T-helper 9 cell (primary cell): ENCODE measurements around the gene PTPN3.
"Not testable (repeated sequence)": the region's sequence is repeated elsewhere in the genome, so short reads cannot be mapped to it uniquely, and the experiment has no call there.

Source experiments
- DNase-seq: peaks from one replicate; pipeline ENCODE4 v3.0.0-alpha.2; 2020

Gene PTPN3

DNA sequence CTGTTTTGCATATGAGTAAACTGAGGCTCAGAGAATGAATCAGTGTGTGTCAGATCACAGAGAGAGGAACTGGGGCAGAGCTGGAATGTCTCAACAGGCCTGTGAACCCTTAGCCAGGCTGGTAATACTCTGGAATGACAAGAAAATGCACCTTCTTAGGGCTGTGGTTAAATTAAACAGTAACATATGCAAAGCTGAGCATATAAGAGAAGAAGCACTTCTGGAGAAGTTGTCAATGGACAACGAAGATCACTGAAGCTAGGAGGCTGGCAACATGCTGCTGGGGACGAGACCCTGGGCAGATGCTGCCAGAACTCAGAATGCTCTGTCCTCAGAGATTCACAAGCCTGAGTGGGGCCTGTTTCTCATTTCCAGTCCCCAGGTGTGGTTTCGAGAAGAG lies 112.6 kb downstream of the PTPN3 start:
- DNase-seq: no peak

- no peak for DNase-seq
Measured at GRCh38 chr9:109383947-109384346, 114.2 kb downstream of the PTPN3 start.

DNA sequence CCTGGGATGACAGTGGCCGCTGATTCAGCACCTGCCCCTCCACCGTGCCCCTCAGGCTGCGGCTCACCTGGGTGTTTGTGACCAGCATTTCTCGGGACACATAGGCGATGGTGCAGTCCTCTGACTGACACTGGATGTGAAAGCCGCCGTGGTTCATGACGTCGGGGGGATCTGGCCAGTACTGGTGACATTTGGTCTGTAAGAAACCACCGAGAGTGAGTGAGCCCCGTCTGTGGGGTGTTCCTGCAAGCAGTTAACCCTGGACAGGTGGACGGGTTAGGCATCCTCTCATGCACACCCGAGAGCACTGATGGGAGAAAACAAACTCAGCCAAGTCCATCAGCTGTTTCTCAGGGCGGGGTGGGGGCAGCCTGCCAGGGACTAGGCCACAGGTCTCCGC lies 114.8 kb downstream of the PTPN3 start:
- no peak for DNase-seq

- DNase-seq: no peak
Measured at GRCh38 chr9:109382585-109382984, 115.5 kb downstream of the PTPN3 start.

DNA sequence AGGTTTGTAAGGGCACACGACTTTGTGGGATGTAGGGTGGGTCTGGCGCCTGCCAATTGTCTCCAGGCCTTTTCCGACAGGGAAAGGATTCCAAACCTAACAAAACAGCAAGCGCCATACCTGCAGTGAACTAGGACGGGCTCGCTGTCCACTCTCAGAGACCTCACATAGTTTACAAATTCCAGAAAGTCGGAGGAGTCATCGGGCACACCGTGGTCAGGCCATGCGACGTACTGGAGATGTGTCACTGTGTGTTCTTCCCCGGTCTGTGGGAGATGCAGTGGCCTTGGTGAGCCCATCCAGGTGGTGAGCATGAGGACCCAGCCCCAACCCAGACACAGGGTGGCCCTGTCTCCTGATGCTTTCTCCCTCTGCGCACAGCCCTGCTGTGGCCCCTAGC lies 115.9 kb downstream of the PTPN3 start:
- DNase-seq: no peak

GRCh38 chr9:109381011-109381729 lies 116.9 kb downstream of the PTPN3 start:
- no peak for DNase-seq

GRCh38 chr9:109379513-109379912 lies 118.6 kb downstream of the PTPN3 start:
- no peak for DNase-seq

- no peak for DNase-seq
Measured at GRCh38 chr9:109378316-109378715, 119.8 kb downstream of the PTPN3 start.

- no peak for DNase-seq
Measured at GRCh38 chr9:109372246-109372645, 125.9 kb downstream of the PTPN3 start.

- DNase-seq: no peak
Measured at GRCh38 chr9:109371374-109371773, 126.7 kb downstream of the PTPN3 start.

GRCh38 chr9:109369285-109369684 lies 128.8 kb downstream of the PTPN3 start:
- no peak for DNase-seq

DNA sequence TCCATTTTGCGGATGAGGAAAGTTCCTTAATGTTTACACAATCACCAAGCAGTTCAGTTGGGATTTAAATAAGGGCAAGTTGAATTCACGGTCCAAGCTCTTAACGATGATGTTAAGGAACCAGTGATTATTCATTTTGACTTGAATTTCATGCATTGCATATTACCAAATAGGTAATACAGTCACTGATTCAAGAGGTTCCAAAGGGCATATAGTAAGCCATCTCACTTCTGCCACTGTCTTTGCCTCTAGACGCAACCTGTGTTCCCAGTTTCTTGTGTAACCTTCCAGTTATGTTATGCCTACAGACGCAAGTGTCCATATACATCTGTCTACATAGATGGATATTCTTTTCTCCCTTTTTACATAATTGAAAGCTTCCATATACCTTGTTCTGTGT lies 137.3 kb downstream of the PTPN3 start:
- no peak for DNase-seq

DNA sequence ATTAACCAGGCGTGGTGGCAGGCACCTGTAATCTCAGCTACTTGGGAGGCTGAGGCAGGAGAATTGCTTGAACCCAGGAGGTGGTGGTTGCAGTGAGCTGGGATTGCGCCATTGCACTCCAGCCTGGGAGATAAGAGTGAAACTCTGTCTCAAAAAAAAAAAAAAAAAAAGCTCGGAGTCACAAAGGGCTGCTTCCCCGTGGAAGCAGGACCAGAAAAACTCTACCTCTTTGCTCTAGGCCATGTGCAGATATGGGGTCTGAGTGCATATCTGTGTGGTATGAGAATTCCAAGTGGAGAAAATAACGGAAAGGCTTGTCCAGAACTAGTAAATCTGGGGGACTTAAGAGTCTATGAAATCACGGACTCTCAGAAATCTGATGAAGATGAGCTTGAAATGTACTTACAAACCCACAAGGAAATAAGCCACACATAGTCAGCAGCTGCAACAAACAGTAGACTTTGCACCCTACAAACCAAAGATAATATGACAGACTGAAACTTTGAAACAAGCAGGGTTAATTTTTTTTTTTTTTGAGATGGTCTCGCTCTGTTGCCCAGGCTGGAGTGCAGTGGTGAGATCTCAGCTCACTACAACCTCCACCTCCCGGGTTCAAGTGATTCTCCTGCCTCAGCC lies 139.0 kb downstream of the PTPN3 start:
- not testable (repeated sequence) for DNase-seq

GRCh38 chr9:109355564-109356297 lies 142.4 kb downstream of the PTPN3 start:
- DNase-seq: no peak

DNA sequence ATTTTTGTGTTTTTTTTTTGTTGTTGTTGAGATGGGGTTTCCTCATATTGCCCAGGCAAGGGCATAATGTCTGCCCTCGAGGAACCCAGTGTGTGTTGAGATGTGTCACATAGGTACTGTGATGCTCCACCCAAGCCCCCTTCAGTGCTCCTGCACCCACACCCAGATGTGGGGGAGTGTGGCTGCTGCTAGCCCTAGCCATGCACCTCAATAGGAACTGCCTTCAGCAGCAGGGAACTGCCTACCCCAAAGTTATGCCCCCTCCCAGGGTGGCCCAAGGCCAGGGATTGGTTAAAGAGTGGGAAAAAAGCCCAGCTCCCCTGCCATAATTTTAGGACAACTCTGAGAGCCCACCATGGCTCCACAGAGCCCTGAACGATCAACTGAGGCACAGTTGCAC lies 143.9 kb downstream of the PTPN3 start:
- no peak for DNase-seq

DNA sequence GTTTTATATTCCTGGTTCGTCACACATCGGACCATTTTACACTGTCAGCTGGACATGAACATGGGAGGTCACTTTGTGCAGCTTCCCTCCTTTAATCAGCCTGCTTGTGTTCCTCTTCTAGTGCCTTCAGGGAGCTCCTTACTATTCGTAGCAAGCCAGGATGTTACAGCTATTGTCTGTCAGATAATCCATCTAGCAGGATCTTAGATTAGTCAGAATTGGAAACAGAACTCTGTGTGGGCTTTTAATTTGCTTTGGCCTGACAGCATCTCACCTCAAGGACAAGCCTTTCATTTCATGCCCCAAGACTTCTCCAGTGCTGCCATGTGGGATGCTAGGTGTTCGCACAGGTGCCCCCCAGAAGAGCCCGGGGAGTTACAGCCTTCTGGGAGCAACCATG lies 147.1 kb downstream of the PTPN3 start:
- no peak for DNase-seq

DNA sequence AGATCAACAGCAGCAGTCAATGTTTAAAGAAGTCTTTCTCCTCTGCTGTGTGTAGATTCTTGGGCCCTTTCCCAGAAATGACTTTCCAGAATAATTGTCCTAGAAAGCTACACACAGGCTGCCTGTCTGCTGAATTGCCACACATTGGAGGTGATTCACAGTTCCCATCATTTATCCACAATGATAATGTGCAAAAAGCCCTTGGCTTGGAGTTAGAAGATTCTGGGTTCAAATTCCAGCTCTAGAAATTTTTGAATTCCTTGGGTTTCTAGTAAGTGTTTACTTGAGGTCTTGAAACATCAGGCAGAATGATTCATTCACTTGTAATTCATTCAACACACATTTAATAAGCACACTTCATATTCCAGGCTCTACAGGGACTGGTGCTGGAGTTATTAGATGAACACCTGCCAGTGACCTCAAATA lies 148.7 kb downstream of the PTPN3 start:
- no peak for DNase-seq

- DNase-seq: no peak
Measured at GRCh38 chr9:109346904-109347303, 151.2 kb downstream of the PTPN3 start.

DNA sequence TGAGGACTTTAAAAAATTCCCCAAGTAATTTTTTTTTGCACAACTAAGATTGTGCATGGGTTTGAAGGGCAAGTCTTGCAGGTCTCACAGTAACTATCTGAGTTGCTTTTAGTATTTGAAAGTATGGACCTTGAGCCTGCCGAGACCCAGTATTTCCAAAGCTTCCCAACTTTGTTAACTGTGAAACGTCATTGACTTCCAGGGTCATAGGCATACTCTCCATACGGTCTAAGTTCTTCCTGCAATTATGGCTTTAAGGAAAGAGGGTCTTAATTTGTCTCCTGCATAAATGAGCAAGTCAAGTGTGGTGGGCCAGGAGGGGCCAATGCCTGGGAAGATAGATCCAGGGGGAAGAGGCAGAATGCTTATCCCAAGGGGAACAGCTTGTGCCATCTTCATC lies 153.2 kb downstream of the PTPN3 start:
- DNase-seq: no peak

DNA sequence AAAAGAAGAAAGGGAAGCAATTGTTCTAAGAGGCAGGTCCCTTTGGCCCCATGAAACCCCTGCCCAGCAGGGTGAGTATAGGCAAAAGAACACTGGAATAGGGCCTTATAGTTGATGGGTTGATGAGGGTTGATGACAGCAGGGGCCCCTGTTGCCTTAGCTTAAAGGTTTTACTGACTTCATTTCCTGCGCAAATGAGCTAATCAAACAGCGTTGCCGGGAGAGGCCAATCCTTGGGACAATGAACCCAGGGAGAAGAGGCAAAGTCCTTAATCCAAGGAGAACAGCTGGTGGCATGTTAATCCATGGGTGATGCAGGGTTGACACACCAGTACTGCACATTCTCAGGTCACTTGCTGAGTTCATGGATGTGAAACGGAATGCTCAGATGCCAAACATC lies 155.2 kb downstream of the PTPN3 start:
- no peak for DNase-seq

DNA sequence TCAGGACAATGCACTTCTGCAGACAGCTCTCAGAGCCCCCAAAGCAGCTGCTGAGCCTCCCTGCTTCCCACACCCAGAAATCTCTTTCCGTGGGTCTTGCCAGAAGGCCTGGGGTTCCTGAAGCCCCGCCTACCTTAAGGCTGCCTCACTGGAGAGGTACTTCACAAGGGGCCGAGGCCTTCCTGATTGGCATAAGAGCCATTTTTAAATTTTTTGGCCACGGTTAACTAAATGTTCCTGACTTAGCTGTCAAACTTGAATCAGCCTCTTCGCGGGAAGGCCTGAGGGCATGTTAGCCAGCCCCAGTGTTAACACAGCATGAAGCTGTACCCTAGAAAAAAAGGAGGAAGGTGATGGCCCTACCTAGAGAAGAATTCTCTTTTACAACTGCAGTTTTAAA lies 156.5 kb downstream of the PTPN3 start:
- no peak for DNase-seq

- DNase-seq: not testable (repeated sequence)
Measured at GRCh38 chr9:109340979-109341378, 157.1 kb downstream of the PTPN3 start.

GRCh38 chr9:109336409-109336808 lies 161.7 kb downstream of the PTPN3 start:
- no peak for DNase-seq

GRCh38 chr9:109335929-109336328 lies 162.2 kb downstream of the PTPN3 start:
- DNase-seq: no peak
